Endodermal cell (in vitro differentiated cells): ENCODE measurements around the gene KANSL3. TPM values are rescaled to one million over a fixed set of nuclear protein-coding genes. Genes with fewer than 3 reads are reported as not detected.

Experiments used
- DNase-seq: peaks from one replicate; pipeline ENCODE4 v3.0.0-alpha.2; 2017
- H3K27ac ChIP-seq: 2 replicates; pipeline ENCODE4 v1.5.1; 2013; ENCODE audit warnings: mild to moderate bottlenecking, low read depth, low read length, moderate library complexity
- H3K27me3 ChIP-seq: 2 replicates; pipeline ENCODE4 v1.6.1; 2013; ENCODE audit warnings: mild to moderate bottlenecking, low read length, moderate library complexity; ENCODE audit not compliant: insufficient read depth, control insufficient read depth, poor library complexity, severe bottlenecking
- H3K36me3 ChIP-seq: 2 replicates; pipeline ENCODE4 v1.7.0; 2013; ENCODE audit warnings: mild to moderate bottlenecking, low read length, moderate library complexity; ENCODE audit not compliant: control insufficient read depth, insufficient read depth
- H3K4me1 ChIP-seq: one replicate; pipeline ENCODE4 v1.7.0; 2013; ENCODE audit warnings: low read length; ENCODE audit not compliant: control insufficient read depth, insufficient read depth
- H3K4me3 ChIP-seq: 2 replicates; pipeline ENCODE4 v1.5.1; 2013; ENCODE audit warnings: mild to moderate bottlenecking, low read length, moderate library complexity
- H3K9ac ChIP-seq: 2 replicates; pipeline ENCODE4 v1.6.1; 2013; ENCODE audit warnings: mild to moderate bottlenecking, low read length, moderate library complexity; ENCODE audit not compliant: poor library complexity, severe bottlenecking; ENCODE audit errors: extremely low read depth
- H3K9me3 ChIP-seq: 2 replicates; pipeline ENCODE4 v1.6.1; 2013; ENCODE audit warnings: mild to moderate bottlenecking, low read length, moderate library complexity; ENCODE audit not compliant: control insufficient read depth
- H3K27ac Mint-ChIP-seq: 2 replicates; pipeline ENCODE4 v1.8.0; 2020; ENCODE audit warnings: mixed read lengths
- H3K27me3 Mint-ChIP-seq: 2 replicates; pipeline ENCODE4 v1.8.0; 2021; ENCODE audit warnings: mild to moderate bottlenecking, mixed read lengths; ENCODE audit not compliant: insufficient read depth
- H3K36me3 Mint-ChIP-seq: 2 replicates; pipeline ENCODE4 v1.8.0; 2020; ENCODE audit warnings: low read depth, mixed read lengths
- H3K4me1 Mint-ChIP-seq: 2 replicates; pipeline ENCODE4 v1.8.0; 2020; ENCODE audit warnings: mixed read lengths
- H3K4me3 Mint-ChIP-seq: 2 replicates; pipeline ENCODE4 v1.8.0; 2020; ENCODE audit warnings: mild to moderate bottlenecking, moderate library complexity, mixed read lengths
- H3K9me3 Mint-ChIP-seq: 2 replicates; pipeline ENCODE4 v1.8.0; 2020; ENCODE audit warnings: mild to moderate bottlenecking, mixed read lengths
- WGBS, 2 experiments: methylation state at CpG; one replicate each; pipeline versions ENCODE4 v1.1.5 to v1.1.7; 2013; ENCODE audit warnings: missing lambda C conversion rate in 2 of 2, mixed read lengths in 1 of 2; ENCODE audit not compliant: insufficient coverage in 1 of 2, insufficient read length in 1 of 2; 5-methylcytosine and 5-hydroxymethylcytosine counted together
- long read RNA-seq, 4 experiments: library from polyadenylated mRNA in 2 of 4; library from RNA in 1 of 4; library from capped mRNA in 1 of 4; stranded (forward) in 3 of 4; unstranded in 1 of 4; transcript quantifications; one replicate each; pipeline ENCODE4 v2.0.0, GENCODE V29; 2020 to 2021; ENCODE audit warnings: inconsistent platforms in 1 of 4
- polyA plus RNA-seq, 2 experiments: library from polyadenylated mRNA; stranded (reverse); fragments of 50-300 nt; gene quantifications; one replicate each; pipeline ENCODE4 v1.2.3, GENCODE V29; 2013
- total RNA-seq, 2 donors: library from RNA; stranded (reverse); fragmentation: NEBNext Ultra II Directional in 1 of 2; extraction: Animal tissue kit (Norgen Biotek cat#: 25700) in 1 of 2; gene quantifications; 2 replicates in 1 of 2; 3 replicates in 1 of 2; pipeline ENCODE4 v1.2.1, GENCODE V29; 2021
- TF ChIP-seq, protein P1 (sequence below): fragments of 200-600 bp; sonication (generic); conservative IDR thresholded peaks from 2 replicates; pipeline ENCODE4 v1.5.0; 2021; ENCODE audit warnings: antibody characterized with exemption, mild to moderate bottlenecking

Gene KANSL3
- 10 to 100 TPM; 34.8 to 42.3 TPM for total RNA-seq
- polyA plus RNA-seq (2013, experiment 1 of 2): 33.5 TPM
- 31.2 TPM for polyA plus RNA-seq (2013, experiment 2 of 2)
- long read RNA-seq, experiment 1, partial matches to known transcripts: 1 of 18 reads
- long read RNA-seq, experiment 1, other reads (novel, unspliced or antisense): 17 of 18 reads
- long read RNA-seq, experiment 2, full-length matches to known transcripts: 6 of 43 reads
- long read RNA-seq, experiment 2, partial matches to known transcripts: 15 of 43 reads
- long read RNA-seq, experiment 2, other reads (novel, unspliced or antisense): 22 of 43 reads
- long read RNA-seq, experiment 3, full-length matches to known transcripts: 19 of 53 reads
- long read RNA-seq, experiment 3, partial matches to known transcripts: 12 of 53 reads
- long read RNA-seq, experiment 3, other reads (novel, unspliced or antisense): 22 of 53 reads
- long read RNA-seq, experiment 4, partial matches to known transcripts: 1 of 1 reads
- long read RNA-seq, experiment 4, other reads (novel, unspliced or antisense): 0 of 1 reads

DNA sequence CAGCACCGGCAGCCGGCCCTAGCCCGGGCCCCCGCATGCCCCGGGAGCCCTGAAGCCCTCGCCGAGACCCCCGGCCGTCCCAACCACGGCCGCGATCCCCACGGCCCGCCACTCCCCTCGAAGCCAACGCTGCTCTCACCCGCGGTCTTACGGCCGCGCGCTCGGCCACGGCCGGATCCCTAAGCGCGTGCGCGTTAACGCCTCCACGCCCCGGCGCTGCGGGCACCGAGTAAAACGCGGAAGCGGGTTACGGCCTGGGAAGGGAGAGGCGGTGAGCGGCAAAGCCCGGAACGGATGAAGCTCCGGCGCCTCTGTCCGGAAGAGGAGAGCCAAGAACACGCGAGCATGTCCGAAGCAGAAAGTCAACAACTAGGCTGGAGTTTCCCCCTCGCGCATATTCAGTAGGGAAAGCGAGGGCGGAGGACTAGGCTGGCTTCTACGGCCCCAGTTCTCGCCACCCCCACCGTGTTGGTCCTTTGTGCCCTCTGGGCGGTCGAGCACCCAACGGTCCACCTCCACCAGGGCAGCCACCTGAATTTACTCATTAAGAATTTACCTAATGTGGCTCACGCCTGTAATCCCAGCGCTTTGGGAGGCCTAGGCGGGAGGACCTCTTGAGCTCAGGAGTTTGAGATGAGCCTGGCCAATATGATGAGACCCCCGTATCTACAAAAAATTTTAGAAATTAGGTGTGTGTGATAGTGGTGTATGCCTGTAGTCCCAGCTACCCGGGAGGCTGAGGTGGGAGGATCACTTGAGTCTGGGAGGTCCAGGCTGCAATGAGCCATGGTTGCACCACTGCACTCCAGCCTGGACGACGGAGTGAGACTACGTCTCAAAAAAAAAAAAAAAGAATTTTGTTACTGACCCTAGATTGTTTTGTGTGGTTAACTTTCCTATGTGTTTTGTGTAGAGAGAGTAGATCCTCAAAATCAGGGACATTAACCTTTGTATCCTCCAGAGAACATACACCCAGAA, at the start of gene KANSL3:
Gene KANSL3 (minus strand): TSS at position 169 of the 978 bp plus-strand sequence. CDS start 1,177 bp downstream, outside the sequence.
- TF ChIP-seq, protein P1, sequence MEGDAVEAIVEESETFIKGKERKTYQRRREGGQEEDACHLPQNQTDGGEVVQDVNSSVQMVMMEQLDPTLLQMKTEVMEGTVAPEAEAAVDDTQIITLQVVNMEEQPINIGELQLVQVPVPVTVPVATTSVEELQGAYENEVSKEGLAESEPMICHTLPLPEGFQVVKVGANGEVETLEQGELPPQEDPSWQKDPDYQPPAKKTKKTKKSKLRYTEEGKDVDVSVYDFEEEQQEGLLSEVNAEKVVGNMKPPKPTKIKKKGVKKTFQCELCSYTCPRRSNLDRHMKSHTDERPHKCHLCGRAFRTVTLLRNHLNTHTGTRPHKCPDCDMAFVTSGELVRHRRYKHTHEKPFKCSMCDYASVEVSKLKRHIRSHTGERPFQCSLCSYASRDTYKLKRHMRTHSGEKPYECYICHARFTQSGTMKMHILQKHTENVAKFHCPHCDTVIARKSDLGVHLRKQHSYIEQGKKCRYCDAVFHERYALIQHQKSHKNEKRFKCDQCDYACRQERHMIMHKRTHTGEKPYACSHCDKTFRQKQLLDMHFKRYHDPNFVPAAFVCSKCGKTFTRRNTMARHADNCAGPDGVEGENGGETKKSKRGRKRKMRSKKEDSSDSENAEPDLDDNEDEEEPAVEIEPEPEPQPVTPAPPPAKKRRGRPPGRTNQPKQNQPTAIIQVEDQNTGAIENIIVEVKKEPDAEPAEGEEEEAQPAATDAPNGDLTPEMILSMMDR: no peak
- Mint-ChIP-seq H3K4me1 (peaks cover 15% of the 10 kb centered on the region), H3K9me3 (no peaks in the 10 kb centered on the region)

DNA sequence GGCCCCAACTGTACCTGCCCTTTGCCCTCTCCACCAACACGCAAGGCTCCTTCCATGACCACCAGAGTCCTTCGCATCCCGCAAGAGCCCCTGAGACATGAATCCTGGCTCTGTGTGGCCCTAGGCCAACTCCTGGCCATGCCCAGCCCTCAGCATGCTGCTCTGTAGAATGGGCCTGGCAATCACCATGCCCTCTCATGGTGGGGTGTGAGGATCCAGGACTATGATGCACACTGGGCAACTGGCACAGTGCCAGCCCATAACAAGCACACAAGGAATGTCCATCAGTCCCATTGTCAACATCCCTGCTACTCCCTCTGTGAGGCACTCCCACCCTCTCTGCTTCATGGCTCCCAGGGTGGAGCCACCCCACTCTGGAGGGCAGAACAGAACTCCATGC, 49.2 kb upstream of the KANSL3 start:
- no peaks in the 10 kb centered on the region for H3K9me3 Mint-ChIP-seq
- Histone ChIP-seq H3K9ac (no peak overlapping the region), H3K36me3 (no peaks in the 10 kb centered on the region), H3K27me3 (no peaks in the 10 kb centered on the region), H3K9me3 (no peaks in the 10 kb centered on the region), H3K4me1 (no peaks in the 10 kb centered on the region), H3K4me3 (no peak overlapping the region), H3K27ac (no peak overlapping the region)
- H3K27ac Mint-ChIP-seq: peak overlapping the region; percentile 39
- TF ChIP-seq, protein P1: no peak
- DNase-seq: peak; percentile 35
- no peaks in the 10 kb centered on the region for H3K4me1 Mint-ChIP-seq
- H3K36me3 Mint-ChIP-seq: no peaks in the 10 kb centered on the region
- H3K27me3 Mint-ChIP-seq: no peaks in the 10 kb centered on the region
- no peak overlapping the region for H3K4me3 Mint-ChIP-seq
- WGBS, 2 experiments: 93 to 95% methylated on average over 3 of the region's 3 CpGs

More for the DNA sequence above, at the start of gene KANSL3:
- WGBS, 2 experiments: 11 to 12% methylated on average over 29 to 67 of the region's 67 CpGs
- peak; percentile 96 for DNase-seq
- Histone ChIP-seq H3K4me1 (peaks cover 7% of the 10 kb centered on the region), H3K27ac (no peak within 1 kb of the TSS), H3K27me3 (no peaks in the 10 kb centered on the region), H3K4me3 (peak within 1 kb of the TSS; percentile 98), H3K9ac (peak within 1 kb of the TSS; percentile 74), H3K36me3 (peaks cover 25% of the 10 kb centered on the region), H3K9me3 (no peaks in the 10 kb centered on the region)
- peak within 1 kb of the TSS; percentile 87 for H3K27ac Mint-ChIP-seq
- peak within 1 kb of the TSS; percentile 86 for H3K4me3 Mint-ChIP-seq
- peaks cover 8% of the 10 kb centered on the region for H3K27me3 Mint-ChIP-seq
- peaks cover 18% of the 10 kb centered on the region for H3K36me3 Mint-ChIP-seq
